B cell (primary cell): Measurements from ENCODE around the gene MFAP1. TPM values are rescaled to one million over a fixed set of nuclear protein-coding genes. Genes with fewer than 3 reads are reported as not detected.
"Not testable (repeated sequence)": the region's sequence is repeated elsewhere in the genome, so short reads cannot be mapped to it uniquely, and the experiment has no call there.

Experiments used
- ATAC-seq: fragments of 200-7000 bp; cut with Tn5 transposase; one replicate; pipeline ENCODE4 v1.10.0; 2021; ENCODE audit warnings: low read depth, mild to moderate bottlenecking, moderate number of reproducible peaks, moderate library complexity
- CTCF ChIA-PET: fragments of 350-600 bp; sonication (Branson Sonifier 250); formaldehyde crosslinking; loops from one replicate; lab custom pipeline; 2021; ENCODE audit warnings: antibody characterized with exemption, inconsistent platforms; lab: Charles Lee
- POLR2A ChIA-PET: fragments of 350-600 bp; sonication (Branson Sonifier 250); formaldehyde crosslinking; loops from one replicate; lab custom pipeline; 2021; ENCODE audit warnings: antibody characterized with exemption; lab: Charles Lee
- DNase-seq: peaks from one replicate; pipeline ENCODE4 v3.0.0; 2013
- H2AFZ ChIP-seq: 2 replicates; pipeline ENCODE4 v1.6.1; 2012; ENCODE audit warnings: mild to moderate bottlenecking, low read depth, low read length; ENCODE audit not compliant: insufficient read depth, poor library complexity, severe bottlenecking
- H3K27ac ChIP-seq, 2 donors: 1 replicate in 1 of 2; 2 replicates in 1 of 2; pipeline ENCODE4 v1.5.1; 2012 to 2013; ENCODE audit warnings: low read length in 2 of 2, mild to moderate bottlenecking in 2 of 2, moderate library complexity in 1 of 2
- H3K27me3 ChIP-seq, 4 experiments: fragments of 200-600 bp in 1 of 4; sonication (generic) in 1 of 4; replicated peaks in 1 of 4; 1 replicate in 2 of 4; 2 replicates in 2 of 4; pipeline versions ENCODE4 v1.6.1 to v1.7.0; 2013 to 2016; ENCODE audit warnings: low read length in 3 of 4, mild to moderate bottlenecking in 2 of 4, mixed read lengths in 1 of 4, moderate library complexity in 1 of 4; ENCODE audit not compliant: insufficient read depth in 4 of 4, control insufficient read depth in 3 of 4; ENCODE audit errors: control extremely low read depth in 1 of 4
- H3K36me3 ChIP-seq, 2 experiments: replicated peaks in 1 of 2; 1 replicate in 1 of 2; 2 replicates in 1 of 2; pipeline versions ENCODE4 v1.6.1 to v1.7.1; 2013; ENCODE audit warnings: low read length in 1 of 2; ENCODE audit not compliant: insufficient read depth in 2 of 2, control insufficient read depth in 1 of 2; ENCODE audit errors: control extremely low read depth in 1 of 2, extremely low read depth in 1 of 2
- H3K4me1 ChIP-seq, 2 donors: fragments of 200-600 bp in 1 of 2; sonication (generic) in 1 of 2; 1 replicate in 1 of 2; 2 replicates in 1 of 2; pipeline versions ENCODE4 v1.5.1 to v1.6.1; 2013 to 2017; ENCODE audit warnings: low read length in 2 of 2; ENCODE audit not compliant: control insufficient read depth in 2 of 2, insufficient read depth in 2 of 2
- H3K4me2 ChIP-seq: replicated peaks from 2 replicates; pipeline ENCODE3; 2012; ENCODE audit warnings: mild to moderate bottlenecking, low read depth, low read length; ENCODE audit not compliant: poor library complexity, severe bottlenecking
- H3K4me3 ChIP-seq, 5 experiments: fragments of 200-600 bp in 1 of 5; sonication (generic) in 1 of 5; 1 replicate in 3 of 5; 2 replicates in 2 of 5; pipeline versions ENCODE4 v1.5.1 to v1.7.0; 2011 to 2016; ENCODE audit warnings: low read length in 4 of 5, mild to moderate bottlenecking in 4 of 5, low read depth in 2 of 5, control low read depth in 1 of 5, moderate library complexity in 1 of 5; ENCODE audit not compliant: insufficient read depth in 1 of 5; ENCODE audit errors: control extremely low read depth in 1 of 5, extremely low read depth in 1 of 5
- H3K79me2 ChIP-seq: fragments of 200-600 bp; sonication (generic); one replicate; pipeline ENCODE4 v1.6.0; 2016; ENCODE audit warnings: low read length; ENCODE audit not compliant: control insufficient read depth, insufficient read depth
- H3K9ac ChIP-seq: fragments of 200-600 bp; sonication (generic); 2 replicates; pipeline ENCODE4 v1.6.1; 2017; ENCODE audit warnings: mild to moderate bottlenecking, low read length, moderate library complexity
- H3K9me3 ChIP-seq, 3 donors: one replicate each; pipeline versions ENCODE4 v1.6.1 to v1.7.1; 2013; ENCODE audit warnings: low read length in 2 of 3; ENCODE audit not compliant: control insufficient read depth in 2 of 3, insufficient read depth in 1 of 3; ENCODE audit errors: control extremely low read depth in 1 of 3
- H4K20me1 ChIP-seq: 2 replicates; pipeline ENCODE4 v1.6.0; 2012; ENCODE audit warnings: mild to moderate bottlenecking, low read length; ENCODE audit not compliant: insufficient read depth, control insufficient read depth, poor library complexity, severe bottlenecking
- H3K27ac Mint-ChIP-seq: one replicate; pipeline ENCODE4 v1.8.0; 2021; ENCODE audit warnings: mixed read lengths
- H3K27me3 Mint-ChIP-seq: one replicate; pipeline ENCODE4 v1.8.0; 2021; ENCODE audit warnings: mixed read lengths
- H3K4me1 Mint-ChIP-seq: one replicate; pipeline ENCODE4 v1.8.0; 2021; ENCODE audit warnings: mixed read lengths
- H3K4me3 Mint-ChIP-seq: one replicate; pipeline ENCODE4 v1.8.0; 2021; ENCODE audit warnings: mixed read lengths
- H3K9me3 Mint-ChIP-seq: one replicate; pipeline ENCODE4 v1.8.0; 2022; ENCODE audit warnings: mixed read lengths; ENCODE audit not compliant: insufficient read depth
- CTCF ChIP-seq: fragments of 200-600 bp; IDR thresholded peaks from one replicate; pipeline ENCODE4 v1.8.0; 2022; ENCODE audit warnings: antibody characterized with exemption, mild to moderate bottlenecking
- EZH2 ChIP-seq: IDR thresholded peaks from 2 replicates; pipeline ENCODE4 v1.6.1; 2012; ENCODE audit warnings: borderline replicate concordance, low read depth, mild to moderate bottlenecking, moderate library complexity, low read length; ENCODE audit not compliant: insufficient read depth, poor library complexity, severe bottlenecking
- WGBS: methylation state at CpG from one replicate; pipeline ENCODE4 v1.1.5; 2013; ENCODE audit warnings: missing lambda C conversion rate; ENCODE audit not compliant: insufficient coverage; 5-methylcytosine and 5-hydroxymethylcytosine counted together
- intact Hi-C: fragments of 100-400 bp; cut with micrococcal nuclease; formaldehyde crosslinking; loops from one replicate; pipeline ENCODE4 v1.10.0; 2022
- polyA plus RNA-seq: library from polyadenylated mRNA; depleted of rRNA; stranded (reverse); fragments of >200 nt; gene quantifications from 2 replicates; pipeline ENCODE4 v1.2.3, GENCODE V29; 2012
- total RNA-seq, 2 donors: library from RNA; stranded (reverse); fragments of 120-200 nt in 1 of 2; gene quantifications; 1 replicate in 1 of 2; 2 replicates in 1 of 2; pipeline versions ENCODE4 v1.2.3 to v1.2.4, GENCODE V29; 2013 to 2022

MFAP1 gene
- total and polyA plus RNA-seq, 2 donors (not counting 1 experiment from before 2014, with no cell fraction given) = 3.4 to 22.1 TPM

- Mint-ChIP-seq H3K4me3 (peak overlapping the region; percentile 93), H3K4me1 (peaks cover 61% of the 10 kb centered on the region), H3K27ac (peak overlapping the region; percentile 27), H3K9me3 (no peaks in the 10 kb centered on the region), H3K27me3 (no peaks in the 10 kb centered on the region)
- Histone ChIP-seq H3K79me2 (peaks cover 63% of the 10 kb centered on the region), H3K36me3 (peaks cover 0 to 1% of the 10 kb centered on the region in 2 experiments), H3K4me1 (peaks cover 30 to 57% of the 10 kb centered on the region in 2 donors), H3K27ac (peak overlapping the region; percentile 55 to 85), H4K20me1 (peaks cover 4% of the 10 kb centered on the region), H3K4me2 (peak overlapping the region; percentile 72), H3K27me3 (no peaks in the 10 kb centered on the region), H3K9ac (peak overlapping the region; percentile 63), H3K4me3 (peak overlapping the region in 3 of 5 experiments; percentile 68 to 74 (median 72)), H2AFZ (peak overlapping the region; percentile 86), H3K9me3 (peaks cover 0 to 4% (median 0%) of the 10 kb centered on the region in 3 donors)
- TF ChIP-seq CTCF (no peak), EZH2 (no peak)
- ATAC-seq = no peak
- ChIA-PET CTCF (no interaction called here), POLR2A (no interaction called here)
- WGBS = 95% methylated on average over 5 of the region's 11 CpGs
- no peak for DNase-seq
- intact Hi-C loops = loop anchor here (5.0 kb wide), 2 partner anchors 601 to 711 kb away; partner anchors contain the start of genes CTDSPL2 and EIF3J
These were observed 1.6 kb upstream of the MFAP1 start for GRCh38 chr15:43826029-43826507.

GRCh38 chr15:43825305-43825704, 815 bp upstream of the MFAP1 start:
- not testable (repeated sequence) for H3K27me3 Mint-ChIP-seq, H3K9me3 Mint-ChIP-seq, H3K4me3 Mint-ChIP-seq, ATAC-seq, H3K36me3 ChIP-seq, H3K27me3 ChIP-seq, DNase-seq, H2AFZ ChIP-seq, H3K27ac ChIP-seq, H3K9me3 ChIP-seq, H3K4me3 ChIP-seq, H3K9ac ChIP-seq, H4K20me1 ChIP-seq, H3K27ac Mint-ChIP-seq
- peaks cover 60% of the 10 kb centered on the region for H3K4me1 Mint-ChIP-seq
- WGBS = 100% methylated on average over 8 of the region's 11 CpGs
- POLR2A ChIA-PET = interaction anchor here (1.3 kb wide), 2 partner anchors 16 to 49 kb away, joined by 9 read pairs; partner anchors contain the start of gene ELL3
- CTCF ChIA-PET = interaction anchor here (1.0 to 1.8 kb wide), 6 partner anchors 16 to 68 kb away, joined by 3 to 6 read pairs (median 6); partner anchors contain the start of genes HYPK and SERINC4
- H3K4me1 ChIP-seq = peaks cover 25 to 50% of the 10 kb centered on the region in 2 donors
- intact Hi-C loops = loop anchor here (2.0 to 5.0 kb wide), 3 partner anchors 75 to 712 kb away; partner anchors contain the start of genes CTDSPL2 and EIF3J
- H3K4me2 ChIP-seq = peak overlapping the region; percentile 89
- H3K79me2 ChIP-seq = peaks cover 71% of the 10 kb centered on the region
